ENCODE measurements around the gene EEFSEC.

The EEFSEC gene

GRCh38 chr3:128282380-128283196, 129.3 kb downstream of the EEFSEC start:
- no peaks in the 10 kb centered on the region for H3K36me3 ChIP-seq (ENCODE audit: control insufficient read depth, insufficient read depth, low read length)

GRCh38 chr3:128283421-128283820, 130.1 kb downstream of the EEFSEC start:
- Histone ChIP-seq H3K36me3 (ENCODE audit: control insufficient read depth, insufficient read depth, low read length) (no peaks in the 10 kb centered on the region), H3K9ac (ENCODE audit: low read length) (no peak overlapping the region), H3K4me3 (ENCODE audit: low read length) (no peak overlapping the region), H3K4me1 (ENCODE audit: control insufficient read depth, insufficient read depth, low read length) (peaks cover 14% of the 10 kb centered on the region), H3K27me3 (ENCODE audit: control insufficient read depth, insufficient read depth, low read length) (no peaks in the 10 kb centered on the region), H3K9me3 (ENCODE audit: control insufficient read depth, low read length) (no peaks in the 10 kb centered on the region)

More at GRCh38 chr3:128282380-128283196, 129.3 kb downstream of the EEFSEC start:
- no peak overlapping the region for H3K9ac ChIP-seq (ENCODE audit: low read length)
- no peak overlapping the region for H3K4me3 ChIP-seq (ENCODE audit: low read length)
- H3K4me1 ChIP-seq (ENCODE audit: control insufficient read depth, insufficient read depth, low read length) = peaks cover 14% of the 10 kb centered on the region
- no peaks in the 10 kb centered on the region for H3K9me3 ChIP-seq (ENCODE audit: control insufficient read depth, low read length)
- H3K27me3 ChIP-seq (ENCODE audit: control insufficient read depth, insufficient read depth, low read length) = no peaks in the 10 kb centered on the region

GRCh38 chr3:128285042-128285966, 132.0 kb downstream of the EEFSEC start:
- H3K9ac ChIP-seq (ENCODE audit: low read length) = no peak overlapping the region
- no peaks in the 10 kb centered on the region for H3K9me3 ChIP-seq (ENCODE audit: control insufficient read depth, low read length)
- H3K36me3 ChIP-seq (ENCODE audit: control insufficient read depth, insufficient read depth, low read length) = no peaks in the 10 kb centered on the region
- H3K27me3 ChIP-seq (ENCODE audit: control insufficient read depth, insufficient read depth, low read length) = no peaks in the 10 kb centered on the region
- H3K4me3 ChIP-seq (ENCODE audit: low read length) = no peak overlapping the region
- H3K4me1 ChIP-seq (ENCODE audit: control insufficient read depth, insufficient read depth, low read length) = peaks cover 14% of the 10 kb centered on the region

GRCh38 chr3:128285967-128286321, 132.7 kb downstream of the EEFSEC start:
- H3K36me3 ChIP-seq (ENCODE audit: control insufficient read depth, insufficient read depth, low read length) = no peaks in the 10 kb centered on the region
- no peaks in the 10 kb centered on the region for H3K9me3 ChIP-seq (ENCODE audit: control insufficient read depth, low read length)
- H3K4me3 ChIP-seq (ENCODE audit: low read length) = no peak overlapping the region
- no peak overlapping the region for H3K9ac ChIP-seq (ENCODE audit: low read length)
- H3K27me3 ChIP-seq (ENCODE audit: control insufficient read depth, insufficient read depth, low read length) = no peaks in the 10 kb centered on the region
- peaks cover 14% of the 10 kb centered on the region for H3K4me1 ChIP-seq (ENCODE audit: control insufficient read depth, insufficient read depth, low read length)

GRCh38 chr3:128286691-128287090, 133.4 kb downstream of the EEFSEC start:
- no peaks in the 10 kb centered on the region for H3K9me3 ChIP-seq (ENCODE audit: control insufficient read depth, low read length)
- H3K9ac ChIP-seq (ENCODE audit: low read length) = no peak overlapping the region
- no peaks in the 10 kb centered on the region for H3K36me3 ChIP-seq (ENCODE audit: control insufficient read depth, insufficient read depth, low read length)
- H3K27me3 ChIP-seq (ENCODE audit: control insufficient read depth, insufficient read depth, low read length) = no peaks in the 10 kb centered on the region
- H3K4me3 ChIP-seq (ENCODE audit: low read length) = no peak overlapping the region
- H3K4me1 ChIP-seq (ENCODE audit: control insufficient read depth, insufficient read depth, low read length) = peaks cover 14% of the 10 kb centered on the region

- no peaks in the 10 kb centered on the region for H3K27me3 ChIP-seq (ENCODE audit: control insufficient read depth, insufficient read depth, low read length)
- no peak overlapping the region for H3K4me3 ChIP-seq (ENCODE audit: low read length)
- H3K36me3 ChIP-seq (ENCODE audit: control insufficient read depth, insufficient read depth, low read length) = no peaks in the 10 kb centered on the region
- H3K9ac ChIP-seq (ENCODE audit: low read length) = no peak overlapping the region
- H3K4me1 ChIP-seq (ENCODE audit: control insufficient read depth, insufficient read depth, low read length) = peaks cover 9% of the 10 kb centered on the region
- H3K9me3 ChIP-seq (ENCODE audit: control insufficient read depth, low read length) = no peaks in the 10 kb centered on the region
These were observed 133.9 kb downstream of the EEFSEC start for GRCh38 chr3:128287216-128287615.

GRCh38 chr3:128289534-128289933, 136.3 kb downstream of the EEFSEC start:
- Histone ChIP-seq H3K27me3 (ENCODE audit: control insufficient read depth, insufficient read depth, low read length) (no peaks in the 10 kb centered on the region), H3K4me3 (ENCODE audit: low read length) (no peak overlapping the region), H3K4me1 (ENCODE audit: control insufficient read depth, insufficient read depth, low read length) (no peaks in the 10 kb centered on the region), H3K9me3 (ENCODE audit: control insufficient read depth, low read length) (no peaks in the 10 kb centered on the region), H3K36me3 (ENCODE audit: control insufficient read depth, insufficient read depth, low read length) (no peaks in the 10 kb centered on the region), H3K9ac (ENCODE audit: low read length) (no peak overlapping the region)

- H3K4me1 ChIP-seq (ENCODE audit: control insufficient read depth, insufficient read depth, low read length) = no peaks in the 10 kb centered on the region
- no peak overlapping the region for H3K9ac ChIP-seq (ENCODE audit: low read length)
- H3K9me3 ChIP-seq (ENCODE audit: control insufficient read depth, low read length) = no peaks in the 10 kb centered on the region
- no peaks in the 10 kb centered on the region for H3K36me3 ChIP-seq (ENCODE audit: control insufficient read depth, insufficient read depth, low read length)
- no peaks in the 10 kb centered on the region for H3K27me3 ChIP-seq (ENCODE audit: control insufficient read depth, insufficient read depth, low read length)
- no peak overlapping the region for H3K4me3 ChIP-seq (ENCODE audit: low read length)
These were observed 137.2 kb downstream of the EEFSEC start for GRCh38 chr3:128290484-128290883.

GRCh38 chr3:128293930-128294329, 140.6 kb downstream of the EEFSEC start:
- Histone ChIP-seq H3K27me3 (ENCODE audit: control insufficient read depth, insufficient read depth, low read length) (no peaks in the 10 kb centered on the region), H3K4me1 (ENCODE audit: control insufficient read depth, insufficient read depth, low read length) (no peaks in the 10 kb centered on the region), H3K36me3 (ENCODE audit: control insufficient read depth, insufficient read depth, low read length) (no peaks in the 10 kb centered on the region), H3K9me3 (ENCODE audit: control insufficient read depth, low read length) (no peaks in the 10 kb centered on the region), H3K4me3 (ENCODE audit: low read length) (no peak overlapping the region), H3K9ac (ENCODE audit: low read length) (no peak overlapping the region)

- no peaks in the 10 kb centered on the region for H3K4me1 ChIP-seq (ENCODE audit: control insufficient read depth, insufficient read depth, low read length)
- H3K36me3 ChIP-seq (ENCODE audit: control insufficient read depth, insufficient read depth, low read length) = no peaks in the 10 kb centered on the region
- no peak overlapping the region for H3K4me3 ChIP-seq (ENCODE audit: low read length)
- no peak overlapping the region for H3K9ac ChIP-seq (ENCODE audit: low read length)
- H3K9me3 ChIP-seq (ENCODE audit: control insufficient read depth, low read length) = no peaks in the 10 kb centered on the region
- no peaks in the 10 kb centered on the region for H3K27me3 ChIP-seq (ENCODE audit: control insufficient read depth, insufficient read depth, low read length)
These were observed 141.8 kb downstream of the EEFSEC start for GRCh38 chr3:128294999-128295468.

- no peak overlapping the region for H3K9ac ChIP-seq (ENCODE audit: low read length)
- no peaks in the 10 kb centered on the region for H3K36me3 ChIP-seq (ENCODE audit: control insufficient read depth, insufficient read depth, low read length)
- H3K4me1 ChIP-seq (ENCODE audit: control insufficient read depth, insufficient read depth, low read length) = no peaks in the 10 kb centered on the region
- no peaks in the 10 kb centered on the region for H3K9me3 ChIP-seq (ENCODE audit: control insufficient read depth, low read length)
- no peaks in the 10 kb centered on the region for H3K27me3 ChIP-seq (ENCODE audit: control insufficient read depth, insufficient read depth, low read length)
- H3K4me3 ChIP-seq (ENCODE audit: low read length) = no peak overlapping the region
These were observed 143.4 kb downstream of the EEFSEC start for GRCh38 chr3:128296469-128297251.

Data from mucosa of stomach (tissue), 1 donor.